K562 (cell line): ENCODE measurements around the gene MAGI2. TPM values are rescaled to one million over a fixed set of nuclear protein-coding genes. Genes with fewer than 3 reads are reported as not detected.
"Not testable (repeated sequence)": the region's sequence is repeated elsewhere in the genome, so short reads cannot be mapped to it uniquely, and the experiment has no call there.

Experiments
- ATAC-seq: fragments of 200-7000 bp; cut with Tn5 transposase; 3 replicates; pipeline ENCODE4 v1.9.1; 2020; ENCODE audit warnings: moderate library complexity
- BruUV-seq: library from RNA; stranded (reverse); fragments of 400-500 nt; replicated peaks from 2 replicates; lab custom pipeline; 2021; lab: Mats Ljungman, UMichigan
- CTCF ChIA-PET: fragments of 300-600 bp; formaldehyde crosslinking; extraction: SDS; loops from one replicate; lab custom pipeline; 2021; ENCODE audit warnings: low intra/inter-chr PET ratio; lab: Yijun Ruan, JAX
- POLR2A ChIA-PET: fragments of 300-600, 350-650 bp; sonication (Branson Sonifier 250); formaldehyde crosslinking; extraction: SDS; loops from one replicate; lab custom pipeline; 2021; ENCODE audit warnings: antibody characterized with exemption, inconsistent platforms; lab: Yijun Ruan, JAX
- DNase-seq, 4 experiments: peaks; one replicate each; pipeline versions ENCODE4 v3.0.0 to v3.0.0-alpha.2; 2011 to 2018; ENCODE audit warnings: low spot score in 3 of 4, mixed read lengths in 3 of 4; ENCODE audit errors: extremely low read depth in 1 of 4
- FAIRE-seq: peaks from 2 replicates; lab custom pipeline; 2011; peaks lifted over from hg19 to GRCh38; lab: Jason Lieb, UNC
- H2AFZ ChIP-seq: 2 replicates; pipeline ENCODE4 v1.6.0; 2011; ENCODE audit warnings: low read depth, low read length, control low read depth, inconsistent platforms
- H3K27ac ChIP-seq: fragments of 200-600 bp; 3 replicates; pipeline ENCODE4 v1.8.0; 2011; ENCODE audit warnings: low read depth, mild to moderate bottlenecking, control low read depth, inconsistent platforms, low read length, moderate library complexity, mixed read lengths; ENCODE audit errors: extremely low read depth
- H3K27me3 ChIP-seq, 2 experiments: fragments of 300-600 bp in 1 of 2; 2 replicates in 1 of 2; 3 replicates in 1 of 2; pipeline versions ENCODE4 v1.6.0 to v1.8.0; 2011; ENCODE audit warnings: inconsistent platforms in 2 of 2, low read length in 2 of 2, mild to moderate bottlenecking in 1 of 2, mixed read lengths in 1 of 2, moderate library complexity in 1 of 2; ENCODE audit not compliant: control insufficient read depth in 2 of 2, insufficient read depth in 2 of 2
- H3K36me3 ChIP-seq: fragments of 300-600 bp; 3 replicates; pipeline ENCODE4 v1.8.0; 2011; ENCODE audit warnings: mild to moderate bottlenecking, low read length, inconsistent platforms; ENCODE audit not compliant: control insufficient read depth, insufficient read depth
- H3K4me1 ChIP-seq, 2 experiments: fragments of 200-600 bp in 1 of 2; replicated peaks in 1 of 2; 2 replicates in 1 of 2; 3 replicates in 1 of 2; pipeline versions ENCODE4 v1.5.1 to v1.8.0; 2011; ENCODE audit warnings: inconsistent platforms in 2 of 2, low read length in 2 of 2, mild to moderate bottlenecking in 1 of 2, mixed read lengths in 1 of 2, moderate library complexity in 1 of 2; ENCODE audit not compliant: control insufficient read depth in 2 of 2, insufficient read depth in 2 of 2
- H3K4me2 ChIP-seq: 2 replicates; pipeline ENCODE4 v1.6.1; 2011; ENCODE audit warnings: low read length, control low read depth, inconsistent platforms, mixed read lengths; ENCODE audit not compliant: insufficient read depth
- H3K4me3 ChIP-seq: fragments of 200-600 bp; sonication (generic), shearing (Covaris generic); 2 replicates; pipeline ENCODE4 v1.5.1; 2016; ENCODE audit warnings: control low read depth, inconsistent platforms
- H3K79me2 ChIP-seq: fragments of 200-600 bp; 3 replicates; pipeline ENCODE4 v1.8.0; 2011; ENCODE audit warnings: low read length, inconsistent platforms; ENCODE audit not compliant: control insufficient read depth, insufficient read depth
- H3K9ac ChIP-seq, 2 experiments: 2 replicates each; pipeline versions ENCODE4 v1.6.0 to v1.6.1; 2011; ENCODE audit warnings: low read depth in 2 of 2, low read length in 2 of 2, control low read depth in 1 of 2, inconsistent platforms in 1 of 2, mild to moderate bottlenecking in 1 of 2, mixed read lengths in 1 of 2; ENCODE audit not compliant: insufficient read depth in 1 of 2
- H3K9me1 ChIP-seq: one replicate; pipeline ENCODE4 v1.6.0; 2011; ENCODE audit warnings: inconsistent platforms, mild to moderate bottlenecking, low read length, moderate library complexity; ENCODE audit not compliant: control insufficient read depth, insufficient read depth
- H3K9me3 ChIP-seq: replicated peaks from 2 replicates; pipeline ENCODE4 v1.5.1; 2011; ENCODE audit warnings: low read depth, low read length, inconsistent platforms; ENCODE audit not compliant: control insufficient read depth, insufficient read depth
- H4K20me1 ChIP-seq: replicated peaks from 2 replicates; pipeline ENCODE4 v1.6.1; 2011; ENCODE audit warnings: low read length, inconsistent platforms, mixed read lengths; ENCODE audit not compliant: control insufficient read depth, insufficient read depth
- HMGN3 ChIP-seq: IDR thresholded peaks from 2 replicates; pipeline ENCODE4 v1.6.1; 2011; ENCODE audit warnings: borderline replicate concordance, low read depth, mild to moderate bottlenecking, mixed read lengths, low read length; ENCODE audit not compliant: insufficient read length; ENCODE audit errors: extremely low read depth
- MAZ ChIP-seq, 2 experiments: fragments of 450-650 bp in 1 of 2; sonication (generic) in 1 of 2; formaldehyde crosslinking; IDR thresholded peaks in 1 of 2; conservative IDR thresholded peaks in 1 of 2; 2 replicates each; pipeline versions ENCODE4 v1.4.0 to v1.5.0; 2020; ENCODE audit warnings: mild to moderate bottlenecking in 1 of 2, missing genetic modification reagents in 1 of 2
- RAD21 ChIP-seq, 2 experiments: fragments of 250-450 bp in 1 of 2; fragments of 450-650 bp in 1 of 2; sonication (Bioruptor Pico) in 1 of 2; formaldehyde crosslinking in 1 of 2; IDR thresholded peaks in 1 of 2; conservative IDR thresholded peaks in 1 of 2; 2 replicates each; pipeline versions ENCODE4 v1.4.0 to v1.8.0; 2020 to 2022; ENCODE audit warnings: mild to moderate bottlenecking in 2 of 2, moderate library complexity in 1 of 2
- SIN3A ChIP-seq, 2 experiments: fragments of 150-350 bp in 1 of 2; IDR thresholded peaks; 2 replicates each; pipeline ENCODE4 v1.6.1; 2011 to 2016; ENCODE audit warnings: borderline replicate concordance in 2 of 2, low read depth in 2 of 2, low read length in 2 of 2, mild to moderate bottlenecking in 2 of 2, moderate library complexity in 2 of 2; ENCODE audit not compliant: control insufficient read depth in 1 of 2
- WGBS: fragments of 100-300 bp; shearing (Covaris generic); methylation state at CpG from one replicate; pipeline ENCODE4 v1.1.6; 2016; ENCODE audit warnings: low coverage, mixed read lengths; ENCODE audit not compliant: insufficient coverage; ENCODE audit errors: missing lambda C conversion rate; 5-methylcytosine and 5-hydroxymethylcytosine counted together
- in situ Hi-C: fragments of 300-500 bp; cut with MboI; formaldehyde crosslinking; loops from 4 replicates; pipeline ENCODE4 v1.15.0; 2018; ENCODE audit warnings: inconsistent platforms, mixed read lengths
- intact Hi-C: fragments of 100-400 bp; cut with micrococcal nuclease; formaldehyde crosslinking; loops from 2 replicates; pipeline ENCODE4 v1.14.2; 2022
- polyA plus RNA-seq, 8 experiments: library from polyadenylated mRNA; depleted of rRNA in 4 of 8; stranded (reverse) in 5 of 8; unstranded in 3 of 8; fragments of >200 nt; fragmentation: Nextera tagmentation in 2 of 8; fragmentation: Illumina TruSeq in 1 of 8; extraction: Ambion mirVana in 2 of 8; extraction: Trizol in 1 of 8; gene quantifications; 2 replicates each; pipeline versions ENCODE4 v1.2.1 to v1.2.3, GENCODE V29; 2011 to 2014; ENCODE audit warnings: inconsistent platforms in 1 of 8, missing spikeins in 1 of 8
- total RNA-seq, 7 experiments: library from RNA; depleted of rRNA in 6 of 7; stranded (reverse); fragments of >200 nt in 6 of 7; fragmentation: Illumina TruSeq in 2 of 7; extraction: Trizol in 2 of 7; gene quantifications; 2 replicates each; pipeline versions ENCODE4 v1.2.1 to v1.2.3, GENCODE V29; 2011 to 2021; ENCODE audit warnings: low replicate concordance in 1 of 7
- TF ChIP-seq, protein P1 (sequence below), 3 experiments: IDR thresholded peaks in 2 of 3; conservative IDR thresholded peaks in 1 of 3; 2 replicates each; pipeline ENCODE4 v1.5.1; 2011 to 2012; ENCODE audit warnings: low read length in 3 of 3, mild to moderate bottlenecking in 3 of 3, control low read depth in 2 of 3, improper control_type of control experiment in 1 of 3, inconsistent platforms in 1 of 3, low read depth in 1 of 3, mixed read lengths in 1 of 3, moderate library complexity in 1 of 3; ENCODE audit not compliant: insufficient read depth in 2 of 3

The MAGI2 gene
- total and polyA plus RNA-seq, 9 of the 15 experiments (the other 6 are each of a cell fraction or from before 2014, with no cell fraction given) = 0.27 to 1.4 (median 0.70) TPM

DNA sequence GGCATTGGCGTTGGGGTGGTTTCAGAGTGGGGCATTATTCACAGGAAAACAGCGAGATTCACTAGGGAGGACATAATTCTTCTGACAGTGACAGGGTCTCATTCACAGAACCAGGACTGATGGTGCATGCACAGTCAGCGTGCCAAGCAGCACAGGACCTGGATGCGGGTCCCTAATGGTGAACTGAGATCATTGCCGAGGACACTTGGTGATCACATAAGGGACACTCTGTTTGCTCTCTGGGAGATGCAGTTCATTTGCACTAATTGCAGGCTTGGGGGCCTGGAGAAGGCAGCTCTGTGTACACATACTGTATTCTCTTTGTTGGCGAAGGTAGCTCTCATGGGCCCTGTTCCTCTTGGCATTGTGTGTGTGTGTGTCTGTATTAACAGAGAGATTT is 938.8 kb downstream of the MAGI2 start (continued):
- TF ChIP-seq HMGN3 (no peak), MAZ (CRISPR knock-in tag; conservative IDR thresholded peaks at IDR 0.05 in 1 of 2, IDR thresholded peaks at IDR 0.05 in 1 of 2) (no peak)

DNA sequence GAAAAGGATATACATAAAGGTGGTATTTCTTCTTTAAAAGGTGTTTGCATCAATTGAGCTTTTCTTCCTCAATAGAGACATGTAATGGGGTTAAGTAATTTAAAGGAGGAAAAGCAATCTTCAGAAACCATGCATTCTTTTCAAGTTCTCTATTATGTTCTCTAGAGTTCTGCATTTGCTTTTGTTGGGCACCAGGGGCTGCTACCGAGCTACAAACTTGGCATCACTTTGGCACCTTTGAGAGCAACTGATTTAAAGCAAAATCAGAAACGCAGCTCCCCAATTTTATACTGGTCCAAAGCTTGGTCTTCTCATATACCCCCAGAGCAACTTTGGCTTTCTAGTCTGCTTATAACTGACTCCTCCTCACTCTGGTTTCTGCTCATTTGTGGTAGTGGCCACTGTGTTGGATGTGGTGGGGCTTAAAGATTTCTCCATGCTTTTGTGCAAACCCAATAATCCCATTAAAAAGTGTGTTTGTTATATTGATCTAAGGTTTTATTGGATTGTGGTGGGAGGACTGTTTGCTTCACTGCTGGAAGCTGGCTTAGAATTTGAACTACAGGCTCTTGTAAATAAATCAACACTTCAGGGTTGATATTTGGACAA is 942.8 kb downstream of the MAGI2 start:
- H3K36me3 ChIP-seq = no peaks in the 10 kb centered on the region
- ATAC-seq = no peak
- no peak overlapping the region for H3K27ac ChIP-seq
- intact Hi-C loops = no loop called here
- ChIA-PET POLR2A (no interaction called here), CTCF (no interaction called here)
- no peaks in the 10 kb centered on the region for H3K79me2 ChIP-seq
- no peak overlapping the region for H3K9ac ChIP-seq
- in situ Hi-C loops = no loop called here
- TF ChIP-seq RAD21 (CRISPR knock-in tag; conservative IDR thresholded peaks at IDR 0.05 in 1 of 2, IDR thresholded peaks at IDR 0.05 in 1 of 2) (peak in 1 of 2 experiments; percentile 30; a peak in 1 of 4 replicates), SIN3A (IDR thresholded peaks at IDR 0.05; ENCODE audit: borderline replicate concordance in 2 of 2, control insufficient read depth in 1 of 2, low read depth in 2 of 2, low read length in 2 of 2) (no peak)
- TF ChIP-seq, protein P1, sequence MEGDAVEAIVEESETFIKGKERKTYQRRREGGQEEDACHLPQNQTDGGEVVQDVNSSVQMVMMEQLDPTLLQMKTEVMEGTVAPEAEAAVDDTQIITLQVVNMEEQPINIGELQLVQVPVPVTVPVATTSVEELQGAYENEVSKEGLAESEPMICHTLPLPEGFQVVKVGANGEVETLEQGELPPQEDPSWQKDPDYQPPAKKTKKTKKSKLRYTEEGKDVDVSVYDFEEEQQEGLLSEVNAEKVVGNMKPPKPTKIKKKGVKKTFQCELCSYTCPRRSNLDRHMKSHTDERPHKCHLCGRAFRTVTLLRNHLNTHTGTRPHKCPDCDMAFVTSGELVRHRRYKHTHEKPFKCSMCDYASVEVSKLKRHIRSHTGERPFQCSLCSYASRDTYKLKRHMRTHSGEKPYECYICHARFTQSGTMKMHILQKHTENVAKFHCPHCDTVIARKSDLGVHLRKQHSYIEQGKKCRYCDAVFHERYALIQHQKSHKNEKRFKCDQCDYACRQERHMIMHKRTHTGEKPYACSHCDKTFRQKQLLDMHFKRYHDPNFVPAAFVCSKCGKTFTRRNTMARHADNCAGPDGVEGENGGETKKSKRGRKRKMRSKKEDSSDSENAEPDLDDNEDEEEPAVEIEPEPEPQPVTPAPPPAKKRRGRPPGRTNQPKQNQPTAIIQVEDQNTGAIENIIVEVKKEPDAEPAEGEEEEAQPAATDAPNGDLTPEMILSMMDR (IDR thresholded peaks at IDR 0.05 in 2 of 3, conservative IDR thresholded peaks at IDR 0.05 in 1 of 3; ENCODE audit: insufficient read depth in 2 of 3, low read depth in 1 of 3, low read length in 3 of 3) = peak in 2 of 3 experiments; percentile 18 to 27; a peak in 1 of 6 replicates
- TF ChIP-seq, all 486 proteins: peak for 2
- no TSS peak for BruUV-seq
- Histone ChIP-seq H2AFZ (no peak overlapping the region), H3K4me2 (no peak overlapping the region), H3K27me3 (no peaks in the 10 kb centered on the region), H3K9me1 (no peaks in the 10 kb centered on the region), H3K4me1 (no peaks in the 10 kb centered on the region), H3K9me3 (no peaks in the 10 kb centered on the region; the same call in 1 of the 2 replicates), H4K20me1 (no peaks in the 10 kb centered on the region), H3K4me3 (no peak overlapping the region)
- FAIRE-seq (no peak), DNase-seq (peak in 1 of 4 experiments; percentile 5)
- 0% methylated on average over 2 of the region's 2 CpGs for WGBS

DNA sequence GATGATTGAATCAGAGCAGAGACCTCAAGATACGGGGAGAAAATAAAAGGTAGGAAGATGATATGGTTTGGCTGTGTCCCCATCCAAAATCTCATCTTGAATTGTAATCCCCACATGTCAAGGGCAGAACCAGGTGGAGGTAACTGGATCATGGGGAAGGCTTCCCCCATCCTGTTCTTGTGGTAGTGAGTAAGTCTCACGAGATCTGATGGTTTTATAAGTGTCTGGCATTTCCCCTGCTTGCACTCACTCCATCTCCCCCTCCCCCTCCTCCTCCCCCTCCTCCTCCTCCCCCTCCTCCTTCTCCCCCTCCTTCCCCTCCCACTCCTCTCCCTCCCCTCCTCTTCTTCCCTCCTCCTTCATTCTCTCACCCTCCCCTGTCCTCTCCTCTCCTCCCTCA is 950.2 kb downstream of the MAGI2 start:
- H3K36me3 ChIP-seq, H2AFZ ChIP-seq, intact Hi-C loops, H3K9ac ChIP-seq, H3K27me3 ChIP-seq, DNase-seq, H4K20me1 ChIP-seq, H3K79me2 ChIP-seq, ATAC-seq, BruUV-seq, H3K4me3 ChIP-seq, in situ Hi-C loops, POLR2A ChIA-PET, CTCF ChIA-PET, H3K9me1 ChIP-seq, FAIRE-seq, H3K9me3 ChIP-seq, H3K4me2 ChIP-seq, H3K4me1 ChIP-seq, H3K27ac ChIP-seq: not testable (repeated sequence)
- 0% methylated on average over 2 of the region's 2 CpGs for WGBS
